ENCODE data around the gene CACNB2. TPM values are rescaled to one million over a fixed set of nuclear protein-coding genes. Genes with fewer than 3 reads are reported as not detected.

CACNB2 gene
- total and polyA plus RNA-seq, 4 donors, result 0.38 to 3.1 (median 0.83) TPM

- Histone ChIP-seq H3K36me3 (ENCODE audit: control insufficient read depth in 4 of 4, insufficient read depth in 3 of 4, low read depth in 1 of 4, low read length in 3 of 4) (no peaks in the 10 kb centered on the region), H3K9ac (ENCODE audit: low read depth in 1 of 2, low read length in 2 of 2) (no peak overlapping the region), H3K27me3 (ENCODE audit: control insufficient read depth in 4 of 4, insufficient read depth in 4 of 4, low read length in 3 of 4) (no peaks in the 10 kb centered on the region), H3K4me3 (ENCODE audit: low read depth in 1 of 3, low read length in 3 of 3) (no peak overlapping the region), H3K27ac (ENCODE audit: low read depth in 1 of 2, low read length in 2 of 2) (no peak overlapping the region), H3K9me3 (ENCODE audit: control insufficient read depth in 4 of 4, low read length in 3 of 4) (no peaks in the 10 kb centered on the region), H3K4me1 (ENCODE audit: control insufficient read depth in 4 of 4, insufficient read depth in 4 of 4, low read length in 3 of 4) (no peaks in the 10 kb centered on the region)
- WGBS, result 85% methylated on average over 2 of the region's 2 CpGs
- DNase-seq (ENCODE audit: low spot score), result no peak
- TF ChIP-seq REST (IDR thresholded peaks at IDR 0.05) (no peak), RAD21 (IDR thresholded peaks at IDR 0.05) (no peak), JUND (IDR thresholded peaks at IDR 0.05) (no peak), CTCF (IDR thresholded peaks at IDR 0.05; ENCODE audit: low read depth, low read length, missing input control) (no peak), YY1 (IDR thresholded peaks at IDR 0.05) (no peak), HNF4A (conservative IDR thresholded peaks at IDR 0.05) (no peak), ZBTB33 (IDR thresholded peaks at IDR 0.05) (no peak), RXRA (IDR thresholded peaks at IDR 0.05) (no peak), TAF1 (conservative IDR thresholded peaks at IDR 0.05) (no peak), EGR1 (IDR thresholded peaks at IDR 0.05; ENCODE audit: low read depth in 2 of 2) (no peak), FOXA2 (IDR thresholded peaks at IDR 0.05) (no peak), GABPA (IDR thresholded peaks at IDR 0.05 in 1 of 2, conservative IDR thresholded peaks at IDR 0.05 in 1 of 2) (no peak), FOXA1 (IDR thresholded peaks at IDR 0.05) (no peak), NR2F2 (IDR thresholded peaks at IDR 0.05) (no peak), ATF3 (IDR thresholded peaks at IDR 0.05) (no peak), MAX (IDR thresholded peaks at IDR 0.05) (no peak), SP1 (IDR thresholded peaks at IDR 0.05) (no peak), HNF4G (IDR thresholded peaks at IDR 0.05) (no peak)
Observed at GRCh38 chr10:18351421-18351820, 211.2 kb downstream of the CACNB2 start.

All from liver (tissue), 9 donors.